ENCODE results near the gene STAT2. TPM values are rescaled to one million over a fixed set of nuclear protein-coding genes. Genes with fewer than 3 reads are reported as not detected.

STAT2 gene
- total and polyA plus RNA-seq, 9 of the 15 experiments (the other 6 are each of a cell fraction or from before 2014, with no cell fraction given) = 15.5 to 46.9 (median 40.1) TPM

GRCh38 chr12:56324206-56324605 is 35.7 kb downstream of the STAT2 start:
- ChIA-PET POLR2A (interaction anchor here (0.7 to 1.1 kb wide), 2 partner anchors 15 to 36 kb away, joined by 3 to 5 read pairs; partner anchors contain the start of gene STAT2), CTCF (ENCODE audit: low intra/inter-chr PET ratio) (no interaction called here)
- no peak for TF ChIP-seq FUS (optimal IDR thresholded peaks at IDR 0.05; ENCODE audit: low read depth, low read length)
- no peak for TF ChIP-seq E2F5 (CRISPR knock-in tag; IDR thresholded peaks at IDR 0.05)
- no peak for TF ChIP-seq ZNF41 (CRISPR knock-in tag; conservative IDR thresholded peaks at IDR 0.05)
- no peak for TF ChIP-seq ATF3 (IDR thresholded peaks at IDR 0.05)
- no peak for TF ChIP-seq ATF3 (CRISPR knock-in tag; conservative IDR thresholded peaks at IDR 0.05)
- no peak for TF ChIP-seq NFYB (IDR thresholded peaks at IDR 0.05; ENCODE audit: extremely low read depth, insufficient read length)
- TF ChIP-seq ZBTB11 (CRISPR knock-in tag; IDR thresholded peaks at IDR 0.05) = no peak
- TF ChIP-seq NCOA1 (IDR thresholded peaks at IDR 0.05; ENCODE audit: low read depth) = no peak
- TF ChIP-seq FOXJ2 (tag; IDR thresholded peaks at IDR 0.05) = no peak
- TF ChIP-seq ZNF655 (CRISPR knock-in tag; IDR thresholded peaks at IDR 0.05) = no peak
- no peak for TF ChIP-seq DLX4 (CRISPR knock-in tag; IDR thresholded peaks at IDR 0.05)
- TF ChIP-seq GABPA (tag; conservative IDR thresholded peaks at IDR 0.05; ENCODE audit: low read depth) = no peak
- no peak for TF ChIP-seq OTX1 (CRISPR knock-in tag; IDR thresholded peaks at IDR 0.05)

More at GRCh38 chr12:56324206-56324605, 35.7 kb downstream of the STAT2 start:
- in situ Hi-C loops (cut with MboI) (no loop called here), intact Hi-C loops (cut with micrococcal nuclease) (no loop called here)
- Histone ChIP-seq H3K36me3 (ENCODE audit: control insufficient read depth, insufficient read depth, low read length) (peaks cover 66% of the 10 kb centered on the region), H3K9me1 (ENCODE audit: control insufficient read depth, insufficient read depth, low read length) (no peaks in the 10 kb centered on the region), H4K20me1 (replicated peaks; ENCODE audit: control insufficient read depth, insufficient read depth, low read length) (no peaks in the 10 kb centered on the region), H3K9ac (ENCODE audit: insufficient read depth in 1 of 2, low read depth in 2 of 2, low read length in 2 of 2) (peak overlapping the region in 1 of 2 experiments; percentile 57; a peak in 1 of 4 replicates), H3K4me1 (replicated peaks in 1 of 2; ENCODE audit: control insufficient read depth in 2 of 2, insufficient read depth in 2 of 2, low read length in 2 of 2) (peaks cover 10 to 15% of the 10 kb centered on the region in 2 experiments; a peak in 3 of 5 replicates), H3K27me3 (ENCODE audit: control insufficient read depth in 2 of 2, insufficient read depth in 2 of 2, low read length in 2 of 2) (no peaks in the 10 kb centered on the region), H3K4me3 (no peak overlapping the region), H3K27ac (ENCODE audit: extremely low read depth, low read depth, low read length) (no peak overlapping the region), H3K79me2 (ENCODE audit: control insufficient read depth, insufficient read depth, low read length) (no peaks in the 10 kb centered on the region), H3K9me3 (replicated peaks; ENCODE audit: control insufficient read depth, insufficient read depth, low read depth, low read length) (no peaks in the 10 kb centered on the region), H2AFZ (ENCODE audit: low read depth, low read length) (no peak overlapping the region), H3K4me2 (ENCODE audit: insufficient read depth, low read length) (no peak overlapping the region)
- no peak for DNase-seq (ENCODE audit: extremely low read depth in 1 of 4, low spot score in 3 of 4)
- no peak for FAIRE-seq
- TSS peak; percentile 23 for BruUV-seq (replicated peaks)
- 77% methylated on average over 6 of the region's 6 CpGs for WGBS (ENCODE audit: insufficient coverage, low coverage, missing lambda C conversion rate)
- no peak for ATAC-seq

Measured in K562 (cell line).